Upper lobe of right lung (tissue), 1 donor: Measurements from ENCODE around the gene PANK2. TPM values are rescaled to one million over a fixed set of nuclear protein-coding genes. Genes with fewer than 3 reads are reported as not detected.

ENCODE experiments used
- ATAC-seq: fragments of 200-7000 bp; cut with Tn5 transposase; one replicate; pipeline ENCODE4 v1.9.1; 2020; ENCODE audit warnings: mild to moderate bottlenecking, moderate library complexity
- DNase-seq: peaks from one replicate; pipeline ENCODE4 v3.0.0-alpha.2; 2020
- H3K27ac ChIP-seq: fragments of 200-600 bp; one replicate; pipeline ENCODE4 v1.8.0; 2022
- H3K27me3 ChIP-seq: fragments of 200-600 bp; one replicate; pipeline ENCODE4 v1.8.0; 2022; ENCODE audit warnings: mild to moderate bottlenecking
- H3K36me3 ChIP-seq: fragments of 200-600 bp; one replicate; pipeline ENCODE4 v1.8.0; 2022
- H3K4me1 ChIP-seq: fragments of 200-600 bp; one replicate; pipeline ENCODE4 v1.8.0; 2022
- H3K4me3 ChIP-seq: fragments of 200-600 bp; one replicate; pipeline ENCODE4 v1.8.0; 2022; ENCODE audit warnings: mild to moderate bottlenecking
- H3K9me3 ChIP-seq: fragments of 200-600 bp; one replicate; pipeline ENCODE4 v1.8.0; 2022
- intact Hi-C: fragments of 100-400 bp; cut with DNase I; formaldehyde crosslinking; loops from one replicate; pipeline ENCODE4 v1.11.0; 2022
- total RNA-seq: library from RNA; stranded (reverse); fragmentation: NEBNext Ultra II Directional; extraction: Animal tissue kit (Norgen Biotek cat#: 25700); gene quantifications from one replicate; pipeline ENCODE4 v1.2.1, GENCODE V29; 2021
- TF ChIP-seq, protein P1 (sequence below): fragments of 200-600 bp; IDR thresholded peaks from one replicate; pipeline ENCODE4 v1.8.0; 2022; ENCODE audit warnings: antibody characterized with exemption
- donor health status: DM: no; HTN: yes; CAD: no; lungs with severe emphysema.

PANK2 gene
- total RNA-seq, 1 donor from 2014 or later: 37.6 TPM

GRCh38 chr20:3914446-3914845 lies 25.3 kb downstream of the PANK2 start:
- Histone ChIP-seq H3K27me3 (no peaks in the 10 kb centered on the region), H3K4me3 (no peak overlapping the region), H3K9me3 (no peaks in the 10 kb centered on the region), H3K4me1 (peaks cover 9% of the 10 kb centered on the region), H3K27ac (no peak overlapping the region), H3K36me3 (peaks cover 88% of the 10 kb centered on the region)
- no peak for ATAC-seq
- TF ChIP-seq, protein P1, sequence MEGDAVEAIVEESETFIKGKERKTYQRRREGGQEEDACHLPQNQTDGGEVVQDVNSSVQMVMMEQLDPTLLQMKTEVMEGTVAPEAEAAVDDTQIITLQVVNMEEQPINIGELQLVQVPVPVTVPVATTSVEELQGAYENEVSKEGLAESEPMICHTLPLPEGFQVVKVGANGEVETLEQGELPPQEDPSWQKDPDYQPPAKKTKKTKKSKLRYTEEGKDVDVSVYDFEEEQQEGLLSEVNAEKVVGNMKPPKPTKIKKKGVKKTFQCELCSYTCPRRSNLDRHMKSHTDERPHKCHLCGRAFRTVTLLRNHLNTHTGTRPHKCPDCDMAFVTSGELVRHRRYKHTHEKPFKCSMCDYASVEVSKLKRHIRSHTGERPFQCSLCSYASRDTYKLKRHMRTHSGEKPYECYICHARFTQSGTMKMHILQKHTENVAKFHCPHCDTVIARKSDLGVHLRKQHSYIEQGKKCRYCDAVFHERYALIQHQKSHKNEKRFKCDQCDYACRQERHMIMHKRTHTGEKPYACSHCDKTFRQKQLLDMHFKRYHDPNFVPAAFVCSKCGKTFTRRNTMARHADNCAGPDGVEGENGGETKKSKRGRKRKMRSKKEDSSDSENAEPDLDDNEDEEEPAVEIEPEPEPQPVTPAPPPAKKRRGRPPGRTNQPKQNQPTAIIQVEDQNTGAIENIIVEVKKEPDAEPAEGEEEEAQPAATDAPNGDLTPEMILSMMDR: no peak
- intact Hi-C loops: no loop called here
- DNase-seq: no peak

GRCh38 chr20:3915691-3916090 lies 26.5 kb downstream of the PANK2 start:
- intact Hi-C loops: no loop called here
- TF ChIP-seq, protein P1: no peak

GRCh38 chr20:3916364-3916763 lies 27.2 kb downstream of the PANK2 start:
- DNase-seq (no peak), ATAC-seq (no peak)
- H3K4me3 ChIP-seq: no peak overlapping the region
- no peak overlapping the region for H3K27ac ChIP-seq
- no peaks in the 10 kb centered on the region for H3K27me3 ChIP-seq
- peaks cover 11% of the 10 kb centered on the region for H3K4me1 ChIP-seq
- H3K36me3 ChIP-seq: peaks cover 88% of the 10 kb centered on the region
- H3K9me3 ChIP-seq: no peaks in the 10 kb centered on the region
- intact Hi-C loops: no loop called here
- TF ChIP-seq, protein P1: no peak

More at GRCh38 chr20:3915691-3916090, 26.5 kb downstream of the PANK2 start:
- H3K27ac ChIP-seq: no peak overlapping the region
- H3K9me3 ChIP-seq: no peaks in the 10 kb centered on the region
- no peak overlapping the region for H3K4me3 ChIP-seq
- DNase-seq (no peak), ATAC-seq (no peak)
- H3K4me1 ChIP-seq: peaks cover 11% of the 10 kb centered on the region
- peaks cover 88% of the 10 kb centered on the region for H3K36me3 ChIP-seq
- H3K27me3 ChIP-seq: no peaks in the 10 kb centered on the region

- Histone ChIP-seq H3K27ac (no peak overlapping the region), H3K9me3 (no peaks in the 10 kb centered on the region), H3K27me3 (no peaks in the 10 kb centered on the region), H3K4me1 (peaks cover 21% of the 10 kb centered on the region), H3K36me3 (peaks cover 85% of the 10 kb centered on the region), H3K4me3 (no peak overlapping the region)
- intact Hi-C loops: no loop called here
- ATAC-seq: no peak
- TF ChIP-seq, protein P1: no peak
- no peak for DNase-seq
Measured at GRCh38 chr20:3919352-3919751, 30.2 kb downstream of the PANK2 start.

DNA sequence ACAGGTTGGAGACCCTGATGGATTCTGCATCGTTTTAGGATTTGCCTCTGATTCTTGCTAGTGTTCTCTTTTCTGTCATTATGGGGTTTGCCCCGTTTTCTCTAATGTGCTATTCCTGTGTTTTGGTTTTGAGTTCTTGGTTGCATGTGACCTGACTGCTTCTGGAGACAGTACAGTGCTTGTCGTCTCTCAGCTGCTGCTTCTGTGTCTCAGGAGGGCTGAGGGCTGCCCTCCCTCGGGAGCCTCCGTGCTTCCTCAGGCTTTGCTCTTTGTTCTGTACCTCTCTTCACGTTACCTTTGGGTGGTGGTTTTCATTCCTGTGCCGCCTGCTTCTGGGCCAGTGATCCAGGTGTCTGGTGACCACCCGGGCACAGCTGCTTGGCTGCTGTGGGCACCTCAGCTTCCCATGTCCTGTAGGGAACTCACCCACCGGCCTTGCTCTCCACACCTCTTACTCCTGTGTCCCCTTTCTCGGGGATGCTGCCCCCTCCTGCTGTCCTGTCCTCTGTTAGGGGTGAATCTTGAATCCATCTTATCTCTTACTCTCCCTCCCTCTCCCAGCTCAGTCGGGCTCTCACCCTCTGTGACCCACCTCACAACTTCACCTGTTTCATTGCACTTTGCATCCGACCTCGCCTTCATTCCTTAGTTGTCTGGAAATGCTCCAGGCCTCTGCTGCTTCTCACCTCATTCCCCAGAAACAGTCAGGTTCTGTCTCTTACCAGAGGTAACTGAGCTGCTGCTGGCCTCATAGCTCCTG lies 33.2 kb downstream of the PANK2 start:
- H3K36me3 ChIP-seq: peaks cover 72% of the 10 kb centered on the region
- ATAC-seq (no peak), DNase-seq (no peak)
- H3K27ac ChIP-seq: no peak overlapping the region
- intact Hi-C loops: no loop called here
- no peak overlapping the region for H3K4me3 ChIP-seq
- TF ChIP-seq, protein P1: no peak
- peaks cover 31% of the 10 kb centered on the region for H3K4me1 ChIP-seq
- H3K27me3 ChIP-seq: no peaks in the 10 kb centered on the region
- no peaks in the 10 kb centered on the region for H3K9me3 ChIP-seq
